ENCODE data around the gene SIN3A.
"Not testable (repeated sequence)": the region's sequence is repeated elsewhere in the genome, so short reads cannot be mapped to it uniquely, and the experiment has no call there.

GRCh38 chr15:75383986-75384385 lies 67.5 kb downstream of the SIN3A start:
- TF ChIP-seq, protein P1, sequence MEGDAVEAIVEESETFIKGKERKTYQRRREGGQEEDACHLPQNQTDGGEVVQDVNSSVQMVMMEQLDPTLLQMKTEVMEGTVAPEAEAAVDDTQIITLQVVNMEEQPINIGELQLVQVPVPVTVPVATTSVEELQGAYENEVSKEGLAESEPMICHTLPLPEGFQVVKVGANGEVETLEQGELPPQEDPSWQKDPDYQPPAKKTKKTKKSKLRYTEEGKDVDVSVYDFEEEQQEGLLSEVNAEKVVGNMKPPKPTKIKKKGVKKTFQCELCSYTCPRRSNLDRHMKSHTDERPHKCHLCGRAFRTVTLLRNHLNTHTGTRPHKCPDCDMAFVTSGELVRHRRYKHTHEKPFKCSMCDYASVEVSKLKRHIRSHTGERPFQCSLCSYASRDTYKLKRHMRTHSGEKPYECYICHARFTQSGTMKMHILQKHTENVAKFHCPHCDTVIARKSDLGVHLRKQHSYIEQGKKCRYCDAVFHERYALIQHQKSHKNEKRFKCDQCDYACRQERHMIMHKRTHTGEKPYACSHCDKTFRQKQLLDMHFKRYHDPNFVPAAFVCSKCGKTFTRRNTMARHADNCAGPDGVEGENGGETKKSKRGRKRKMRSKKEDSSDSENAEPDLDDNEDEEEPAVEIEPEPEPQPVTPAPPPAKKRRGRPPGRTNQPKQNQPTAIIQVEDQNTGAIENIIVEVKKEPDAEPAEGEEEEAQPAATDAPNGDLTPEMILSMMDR (IDR thresholded peaks at IDR 0.05) = not testable (repeated sequence)
- TF ChIP-seq ZFX (IDR thresholded peaks at IDR 0.05; ENCODE audit: borderline replicate concordance) = not testable (repeated sequence)
